Muscle of arm (tissue), 12 donors: ENCODE results near the gene ABCF2. TPM values are rescaled to one million over a fixed set of nuclear protein-coding genes. Genes with fewer than 3 reads are reported as not detected.

Experiments used
- DNase-seq: peaks from one replicate; pipeline ENCODE4 v3.0.0-alpha.2; 2013
- polyA plus RNA-seq, 12 donors: library from polyadenylated mRNA; unstranded; fragments of 120-200 nt; gene quantifications; one replicate each; pipeline ENCODE4 v1.2.1, GENCODE V29; 2013; ENCODE audit not compliant: insufficient read length in 12 of 12

Gene ABCF2
- polyA plus RNA-seq, 12 donors = 9.8 to 21.5 (median 17.3) TPM; not detected in 1

DNA sequence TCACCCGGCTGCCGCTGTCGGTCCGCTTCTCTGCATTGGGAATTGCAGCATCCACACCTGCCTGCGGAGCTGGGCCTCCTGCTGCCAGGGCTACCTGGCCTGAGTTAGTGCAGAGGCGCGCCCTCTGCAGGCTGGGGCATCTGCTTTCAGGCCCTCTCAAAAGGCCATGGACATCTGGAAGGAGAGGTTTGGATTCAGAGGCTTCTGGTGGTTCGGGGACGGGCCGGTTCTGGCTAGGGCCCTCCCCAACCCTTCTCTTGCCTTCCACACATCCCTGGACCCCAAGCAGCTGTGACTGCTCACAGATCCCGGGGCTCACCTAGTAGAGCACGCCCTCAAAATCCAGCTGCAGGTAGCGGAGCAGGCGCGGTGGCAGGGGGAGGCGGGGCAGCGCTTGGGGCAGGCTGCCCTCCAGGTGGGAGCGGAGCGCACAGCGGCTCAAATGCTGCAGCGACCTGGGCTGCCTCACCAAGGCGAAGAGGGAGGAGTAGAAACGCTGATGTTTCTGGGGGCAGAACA is 51.2 kb downstream of the ABCF2 start:
- DNase-seq = no peak

DNA sequence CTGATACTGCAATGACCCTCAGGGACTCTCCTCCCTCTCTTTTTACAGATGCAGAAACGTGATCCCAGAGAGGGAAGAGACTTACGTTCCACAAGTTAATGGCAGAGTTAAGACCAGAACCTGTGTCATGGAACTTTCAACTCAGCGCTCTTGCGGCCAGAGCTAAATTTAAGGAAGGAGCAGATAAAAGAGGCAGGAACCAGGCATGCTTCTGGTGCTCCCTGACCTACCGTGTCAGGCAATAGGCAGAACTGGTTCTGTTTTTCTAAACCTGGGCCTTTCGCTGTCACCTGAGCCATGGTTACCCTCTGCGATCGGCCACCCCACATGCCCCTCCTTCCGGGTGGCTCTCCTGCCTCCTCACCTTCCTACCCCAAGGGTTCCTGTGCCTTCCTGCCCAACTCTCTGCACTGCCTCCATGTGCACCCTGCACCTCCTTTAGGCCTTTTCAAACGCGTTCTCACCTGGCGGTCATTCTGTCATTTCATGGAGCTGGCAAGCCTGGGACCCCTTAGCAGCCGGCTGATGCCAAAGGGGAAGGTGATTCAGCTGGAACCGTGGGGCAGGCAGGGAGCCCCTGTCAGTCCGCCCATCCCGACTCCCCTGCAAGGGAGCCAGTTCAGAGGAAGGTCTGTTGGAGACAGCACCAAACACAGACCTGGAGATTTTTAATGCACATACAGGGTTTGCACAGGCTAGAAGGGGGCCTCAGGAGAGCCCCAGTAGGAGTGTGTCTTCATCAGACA is 51.8 kb downstream of the ABCF2 start:
- no peak for DNase-seq

DNA sequence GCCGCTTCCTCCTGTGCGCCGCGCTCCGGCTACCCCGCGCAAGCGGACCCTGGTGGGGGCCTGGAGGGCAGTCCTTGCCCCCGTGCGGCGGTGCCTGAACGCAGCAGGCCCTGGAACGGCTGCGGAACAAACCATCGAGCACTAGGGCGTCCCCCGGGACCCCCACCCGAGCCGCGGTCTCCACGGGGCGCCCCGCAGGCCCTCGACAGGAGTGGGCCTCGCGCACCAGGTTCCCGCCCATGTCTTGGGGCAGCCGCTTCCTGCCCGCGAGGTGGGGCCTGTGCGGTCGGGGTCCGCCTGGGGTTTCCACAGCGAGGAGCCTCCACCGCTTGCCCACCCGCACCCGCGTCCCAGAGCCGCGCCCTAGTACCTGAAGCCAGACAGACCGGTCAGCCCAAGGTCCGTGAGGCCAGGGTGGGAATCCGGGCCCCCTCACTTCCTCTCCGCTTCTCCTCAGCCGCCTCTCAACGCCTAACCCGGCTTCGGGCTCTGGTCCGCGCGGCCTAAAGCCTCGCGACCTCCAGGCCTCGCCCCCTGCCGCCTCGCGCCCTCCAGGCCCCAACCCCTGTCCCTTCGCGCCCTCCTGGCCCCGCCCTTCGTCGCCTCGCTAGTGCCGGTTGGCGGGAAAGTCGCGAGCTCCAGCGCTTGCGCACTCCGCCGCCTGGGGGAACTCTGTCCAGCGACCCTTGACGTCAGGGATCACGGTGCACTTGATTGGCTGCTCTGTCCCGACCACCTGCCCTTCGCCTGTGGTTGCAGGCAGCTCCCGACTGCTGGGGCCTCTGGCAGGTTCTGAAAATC is 52.6 kb downstream of the ABCF2 start:
- DNase-seq = peak; percentile 55

DNA sequence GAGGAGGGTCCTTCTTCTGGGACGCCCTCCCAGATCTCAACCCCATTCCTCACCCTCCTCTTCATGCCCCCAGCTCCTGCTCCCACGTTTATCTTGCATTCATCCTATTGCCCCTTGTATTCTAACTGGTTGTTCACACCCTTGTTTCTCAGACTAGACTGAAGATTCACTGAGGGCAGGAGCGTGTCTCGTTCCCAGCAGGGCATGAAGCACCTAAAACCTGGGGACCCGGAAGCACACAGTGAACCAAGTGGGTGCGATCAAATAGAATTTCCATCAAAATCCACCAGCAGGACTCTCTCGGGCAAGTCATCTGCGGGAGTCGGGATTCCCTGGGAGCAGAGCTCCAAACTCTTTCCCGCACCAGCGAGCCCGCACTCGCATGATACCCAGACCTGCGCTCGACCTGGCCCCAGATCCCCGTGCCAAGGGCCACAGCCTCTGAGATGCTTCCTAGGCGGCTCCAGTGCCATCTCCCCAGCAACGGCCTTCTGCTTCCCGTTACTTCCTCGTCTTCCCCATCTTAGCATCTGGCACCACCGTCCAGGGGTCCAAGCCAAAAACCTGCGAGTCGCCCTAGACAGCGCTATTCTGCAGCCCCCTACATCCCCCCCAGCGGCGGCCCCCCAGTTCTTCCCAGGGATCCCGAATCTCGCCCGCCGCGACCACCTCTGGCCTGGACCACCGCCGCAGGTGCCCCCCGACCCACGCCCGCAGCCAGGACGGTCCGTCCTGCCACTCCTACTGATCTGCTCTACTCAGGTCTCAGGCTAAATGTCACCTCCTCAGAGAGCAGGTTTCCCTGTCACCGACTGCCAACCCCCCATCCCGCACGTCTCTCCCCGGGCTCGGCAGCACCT is 53.4 kb downstream of the ABCF2 start:
- DNase-seq = no peak

DNA sequence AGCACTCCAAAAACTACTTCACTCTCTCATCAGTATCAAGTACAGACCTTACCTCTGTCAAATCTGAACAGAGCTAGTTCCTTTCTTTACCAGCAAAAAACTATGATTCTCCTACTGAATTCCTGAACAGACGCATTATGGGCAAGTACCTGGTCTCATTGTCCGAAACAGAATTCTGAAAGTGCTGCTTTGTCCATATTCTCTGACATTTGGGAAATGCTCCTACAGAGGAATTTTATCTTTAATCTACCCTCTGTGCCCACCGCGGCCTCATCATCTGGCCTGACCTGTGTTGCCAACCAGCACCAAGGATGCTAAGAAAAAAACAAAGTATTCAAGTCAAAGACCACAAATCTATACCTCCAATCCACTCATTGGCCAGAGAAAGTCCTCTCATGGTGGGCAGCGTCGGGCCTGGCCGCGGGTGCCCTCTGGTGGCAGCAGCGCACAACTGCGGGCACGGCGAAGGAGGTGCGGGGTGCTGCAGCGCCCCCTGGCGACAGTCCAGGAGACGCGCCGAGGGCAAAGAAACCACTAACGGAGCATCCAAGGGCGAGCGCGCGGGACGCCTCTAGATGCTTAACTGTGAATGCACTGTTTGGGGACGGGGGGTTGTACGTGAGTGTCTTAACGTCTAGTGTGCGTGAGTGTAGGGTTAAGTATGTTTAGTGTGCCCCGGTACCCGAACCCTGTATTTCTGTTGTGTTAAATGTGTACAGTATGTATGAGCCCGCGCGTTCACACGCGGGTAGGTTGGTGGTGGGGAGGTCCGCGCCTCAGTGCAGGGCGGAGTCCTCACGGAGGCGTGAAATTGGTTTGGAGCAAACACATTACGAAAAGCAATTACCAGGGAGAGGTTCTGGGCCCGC is 54.5 kb downstream of the ABCF2 start:
- DNase-seq = peak; percentile 74

DNA sequence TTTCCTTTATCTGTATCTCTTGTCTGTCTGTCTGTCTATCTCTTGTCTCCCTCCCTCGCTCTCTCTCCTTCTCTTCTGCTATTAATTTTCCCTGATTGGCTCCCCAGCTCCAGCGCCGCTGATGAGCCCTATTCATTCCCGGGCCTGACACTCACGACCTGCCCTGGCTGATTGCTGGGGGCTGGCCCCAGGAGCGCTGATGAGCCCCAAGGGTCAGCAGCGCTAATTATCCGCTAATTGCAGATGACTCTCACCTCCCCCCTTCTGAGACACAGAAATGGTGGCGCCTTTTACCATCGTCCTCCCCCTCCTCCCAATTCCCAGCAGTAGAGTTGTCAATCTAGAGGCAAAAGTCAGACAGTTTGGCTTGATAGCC is 58.2 kb downstream of the ABCF2 start:
- DNase-seq = no peak

DNA sequence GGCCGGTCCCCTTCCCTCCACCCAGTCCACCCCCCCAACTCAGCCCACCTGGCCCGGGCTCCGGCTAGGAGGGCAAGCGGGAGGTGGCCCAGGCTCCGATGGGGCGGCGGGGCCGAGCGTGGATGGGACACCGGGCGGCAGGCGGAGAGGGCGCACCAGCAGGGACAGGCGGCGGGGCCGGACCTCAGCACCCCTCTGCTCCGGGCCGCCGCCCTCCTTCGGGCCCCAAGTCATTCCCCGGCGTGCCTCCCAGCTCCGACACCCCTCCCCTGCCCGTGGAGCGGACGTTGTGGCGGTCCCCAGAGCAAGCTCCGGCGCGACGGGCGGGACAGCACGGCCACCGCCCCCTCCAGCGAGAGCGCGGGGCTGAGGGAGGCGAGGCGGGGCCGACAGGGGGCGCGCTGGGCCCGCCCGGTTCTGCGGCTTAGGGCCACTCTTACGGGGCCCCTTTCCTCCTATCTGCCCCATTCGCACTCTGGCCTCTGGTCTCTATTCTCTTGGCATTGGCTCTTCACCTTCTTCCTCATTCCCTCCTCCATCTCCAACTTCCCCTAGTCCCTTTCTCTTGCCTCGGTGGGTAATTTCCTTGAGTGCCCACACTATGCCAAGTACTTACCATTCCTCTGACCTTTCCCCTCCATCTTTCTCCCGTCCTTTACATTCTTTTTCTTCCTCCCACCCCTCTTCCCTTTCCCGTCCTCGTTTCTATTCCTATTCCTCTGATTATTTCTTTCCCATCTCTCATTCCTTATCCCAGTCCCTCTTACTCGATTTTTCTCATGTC is 58.8 kb downstream of the ABCF2 start:
- no peak for DNase-seq

DNA sequence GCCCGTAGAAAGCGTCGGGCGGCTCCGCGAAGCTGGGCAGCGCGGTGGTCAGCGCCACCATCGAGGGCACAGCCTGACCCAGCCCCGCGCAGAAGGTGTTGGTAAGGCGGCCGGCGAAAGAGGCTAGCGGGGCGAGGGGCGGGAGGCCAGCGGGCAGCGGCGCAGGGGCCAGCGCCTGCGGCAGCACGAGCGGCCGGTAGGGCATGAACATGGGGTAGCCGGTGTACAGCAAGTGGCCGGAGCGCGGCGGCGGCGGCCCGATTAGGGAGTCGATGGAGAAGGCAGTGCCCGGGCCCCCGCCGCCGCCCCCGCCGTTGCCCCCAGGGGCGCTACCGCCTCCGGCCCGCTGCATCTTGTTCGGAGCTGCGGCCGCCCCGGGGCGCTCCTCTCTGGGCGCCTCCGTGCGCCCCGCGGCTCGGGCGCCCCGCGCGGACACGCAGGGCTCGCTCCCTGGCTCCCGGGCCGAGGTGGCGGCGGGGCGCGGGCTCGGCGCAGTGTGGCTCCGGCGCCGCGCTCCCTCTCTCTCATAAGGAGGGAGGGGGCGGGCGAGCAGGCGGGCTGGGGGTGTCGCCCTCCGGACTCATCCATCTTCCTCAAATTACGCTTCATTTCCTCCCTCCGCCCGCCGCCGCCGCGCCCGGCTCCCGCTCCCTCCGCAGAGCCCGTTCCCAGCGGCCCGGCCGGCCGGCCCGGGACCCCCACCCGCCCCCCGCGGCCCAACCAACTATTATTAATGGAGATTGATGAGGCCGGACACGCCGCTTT is 59.6 kb downstream of the ABCF2 start, which contains the start of gene GBX1:
TSS of gene GBX1 (minus strand) at position 498 of the 765 bp plus-strand sequence. CDS start at position 352, 146 bp downstream.
- no peak for DNase-seq

DNA sequence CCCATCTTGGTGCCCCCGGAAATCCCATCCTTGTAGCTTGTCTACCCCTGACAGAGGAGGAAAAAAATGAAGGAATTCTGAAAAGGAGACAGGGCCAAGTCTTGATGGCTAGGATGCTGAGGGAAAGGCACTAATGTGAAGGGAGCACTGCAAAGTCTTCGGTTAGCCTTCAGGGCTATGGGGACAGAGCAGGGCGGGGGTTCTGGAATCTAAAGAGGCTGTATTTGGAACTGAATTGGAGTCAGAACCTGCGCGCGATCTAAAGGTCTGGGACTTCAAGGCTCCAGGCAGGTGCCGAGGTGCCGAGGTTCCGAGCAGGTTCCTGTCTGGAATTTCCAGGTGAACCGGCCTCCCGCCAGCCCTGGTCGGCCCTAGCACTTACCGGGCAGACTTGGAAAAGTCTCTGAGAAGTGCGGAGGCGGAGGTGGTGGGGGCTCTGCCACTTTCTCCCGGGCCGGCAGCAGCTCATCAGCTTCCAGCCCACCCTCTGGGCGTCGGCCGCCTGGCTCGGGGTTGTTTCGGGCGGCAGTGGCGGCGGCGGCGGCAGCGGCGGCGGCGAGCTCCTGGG is 60.3 kb downstream of the ABCF2 start:
- DNase-seq = no peak

Other genes with a start within 250 kb of the ABCF2 start
- 10 to 100 TPM in 10 of 12 donors, 1 to 10 TPM in 1, not detected in 1; 9.1 to 28.0 (median 14.8) TPM for gene KCNH2, start 248.9 kb downstream of the ABCF2 start, polyA plus RNA-seq
- gene NOS3, start 236.2 kb downstream of the ABCF2 start, polyA plus RNA-seq = 10 to 100 TPM in 1 of 12 donors, 1 to 10 TPM in 10, not detected in 1; 4.3 to 15.7 (median 6.2) TPM
- gene ATG9B, start 202.7 kb downstream of the ABCF2 start, polyA plus RNA-seq = 1 to 10 TPM in 3 of 12 donors, under 1 TPM in 7, not detected in 2; 0.51 to 2.3 (median 0.89) TPM
- gene ABCB8, start 198.8 kb downstream of the ABCF2 start, polyA plus RNA-seq = 10 to 100 TPM in 11 of 12 donors, not detected in 1; 12.2 to 33.6 (median 18.1) TPM
- gene ASIC3, start 178.7 kb downstream of the ABCF2 start, polyA plus RNA-seq = 1 to 10 TPM in 10 of 12 donors, not detected in 2; 1.5 to 7.7 (median 4.1) TPM
- 10 to 100 TPM in 1 of 12 donors, 1 to 10 TPM in 9, not detected in 2; 7.7 to 12.7 (median 8.8) TPM for gene CDK5, start 169.3 kb downstream of the ABCF2 start, polyA plus RNA-seq
- gene SLC4A2, start 167.6 kb downstream of the ABCF2 start, polyA plus RNA-seq = 100 to 1,000 TPM in 1 of 12 donors, 10 to 100 TPM in 10, not detected in 1; 43.4 to 124 (median 52.7) TPM
- gene FASTK, start 146.4 kb downstream of the ABCF2 start, polyA plus RNA-seq = 100 to 1,000 TPM in 1 of 12 donors, 10 to 100 TPM in 10, not detected in 1; 52.7 to 146 (median 55.3) TPM
- 10 to 100 TPM in 11 of 12 donors, not detected in 1; 21.5 to 49.2 (median 26.8) TPM for gene TMUB1, start 143.7 kb downstream of the ABCF2 start, polyA plus RNA-seq
- 10 to 100 TPM in 11 of 12 donors, not detected in 1; 62.4 to 86.8 (median 70.9) TPM for gene AGAP3, start 140.7 kb downstream of the ABCF2 start, polyA plus RNA-seq
- 1 to 10 TPM in 7 of 12 donors, under 1 TPM in 3, not detected in 2; 0.30 to 4.1 (median 1.5) TPM for gene GBX1, start 59.5 kb downstream of the ABCF2 start, polyA plus RNA-seq
- 1 to 10 TPM in 10 of 12 donors, not detected in 2; 1.7 to 6.3 (median 3.3) TPM for gene ASB10, start 40.0 kb downstream of the ABCF2 start, polyA plus RNA-seq
- not detected for gene H2BK1, start 16.7 kb downstream of the ABCF2 start, polyA plus RNA-seq
- gene CHPF2, start 5.3 kb upstream of the ABCF2 start, polyA plus RNA-seq = 10 to 100 TPM in 11 of 12 donors, not detected in 1; 15.9 to 26.8 (median 21.6) TPM
- gene SMARCD3, start 21.5 kb upstream of the ABCF2 start, polyA plus RNA-seq = 100 to 1,000 TPM in 11 of 12 donors, not detected in 1; 105 to 195 (median 140) TPM
- 10 to 100 TPM in 11 of 12 donors, not detected in 1; 31.4 to 76.1 (median 40.6) TPM for gene NUB1, start 114.6 kb upstream of the ABCF2 start, polyA plus RNA-seq
- 10 to 100 TPM in 3 of 12 donors, 1 to 10 TPM in 8, not detected in 1; 2.3 to 25.2 (median 4.6) TPM for gene WDR86, start 182.8 kb upstream of the ABCF2 start, polyA plus RNA-seq
- under 1 TPM in 7 of 12 donors, not detected in 5; 0.12 to 0.82 (median 0.21) TPM for gene CRYGN, start 212.9 kb upstream of the ABCF2 start, polyA plus RNA-seq